Hepatocyte (in vitro differentiated cells): ENCODE measurements around the gene TRA2B.

Experiments used
- EZH2 ChIP-seq: fragments of 200-600 bp; sonication (generic); IDR thresholded peaks from 2 replicates; pipeline ENCODE4 v1.6.1; 2016; ENCODE audit warnings: antibody characterized with exemption, mild to moderate bottlenecking, borderline replicate concordance
- EZH2phosphoT487 ChIP-seq: fragments of 200-600 bp; sonication (generic); IDR thresholded peaks from one replicate; pipeline ENCODE4 v1.6.1; 2018; ENCODE audit warnings: antibody characterized with exemption, mild to moderate bottlenecking, low read depth, moderate library complexity; ENCODE audit not compliant: unreplicated experiment, severe bottlenecking
- TF ChIP-seq, protein P1 (sequence below): fragments of 200-600 bp; sonication (generic); IDR thresholded peaks from 2 replicates; pipeline ENCODE4 v1.5.1; 2016; ENCODE audit warnings: antibody characterized with exemption, mild to moderate bottlenecking; ENCODE audit not compliant: poor library complexity

DNA sequence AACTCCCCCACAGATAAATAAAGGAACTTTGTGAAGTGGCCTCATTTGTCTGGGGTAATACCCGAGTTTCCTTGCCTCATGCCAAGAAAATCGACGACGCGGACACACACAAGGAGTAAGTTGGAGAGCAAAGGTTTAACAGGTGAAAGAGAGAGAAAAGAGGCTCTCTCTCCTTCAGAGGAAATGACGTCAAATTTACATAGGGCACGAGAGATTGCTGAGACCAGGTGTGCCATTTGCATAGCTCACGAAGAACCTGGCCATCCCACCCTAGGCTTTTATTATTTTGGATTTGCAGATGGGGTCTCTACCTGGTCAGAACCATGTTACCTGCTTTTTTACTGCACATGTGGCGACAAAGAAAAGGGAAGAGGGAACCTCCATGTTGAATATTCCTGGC lies 63.7 kb downstream of the TRA2B start:
- TF ChIP-seq, protein P1, sequence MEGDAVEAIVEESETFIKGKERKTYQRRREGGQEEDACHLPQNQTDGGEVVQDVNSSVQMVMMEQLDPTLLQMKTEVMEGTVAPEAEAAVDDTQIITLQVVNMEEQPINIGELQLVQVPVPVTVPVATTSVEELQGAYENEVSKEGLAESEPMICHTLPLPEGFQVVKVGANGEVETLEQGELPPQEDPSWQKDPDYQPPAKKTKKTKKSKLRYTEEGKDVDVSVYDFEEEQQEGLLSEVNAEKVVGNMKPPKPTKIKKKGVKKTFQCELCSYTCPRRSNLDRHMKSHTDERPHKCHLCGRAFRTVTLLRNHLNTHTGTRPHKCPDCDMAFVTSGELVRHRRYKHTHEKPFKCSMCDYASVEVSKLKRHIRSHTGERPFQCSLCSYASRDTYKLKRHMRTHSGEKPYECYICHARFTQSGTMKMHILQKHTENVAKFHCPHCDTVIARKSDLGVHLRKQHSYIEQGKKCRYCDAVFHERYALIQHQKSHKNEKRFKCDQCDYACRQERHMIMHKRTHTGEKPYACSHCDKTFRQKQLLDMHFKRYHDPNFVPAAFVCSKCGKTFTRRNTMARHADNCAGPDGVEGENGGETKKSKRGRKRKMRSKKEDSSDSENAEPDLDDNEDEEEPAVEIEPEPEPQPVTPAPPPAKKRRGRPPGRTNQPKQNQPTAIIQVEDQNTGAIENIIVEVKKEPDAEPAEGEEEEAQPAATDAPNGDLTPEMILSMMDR: no peak
- no peak for TF ChIP-seq EZH2
- TF ChIP-seq EZH2phosphoT487: no peak
